Right cardiac atrium (tissue), 5 donors: Measurements from ENCODE around the gene ZNF600. TPM values are rescaled to one million over a fixed set of nuclear protein-coding genes. Genes with fewer than 3 reads are reported as not detected.
"Not testable (repeated sequence)": the region's sequence is repeated elsewhere in the genome, so short reads cannot be mapped to it uniquely, and the experiment has no call there.

ENCODE experiments used
- ATAC-seq, 2 donors: fragments of 200-7000 bp; cut with Tn5 transposase; one replicate each; pipeline versions ENCODE4 v1.8.0 to v1.9.1; 2020; ENCODE audit warnings: moderate library complexity in 2 of 2, mild to moderate bottlenecking in 1 of 2
- DNase-seq, 3 donors: peaks; one replicate each; pipeline ENCODE4 v3.0.0-alpha.2; 2020
- H3K27ac ChIP-seq: one replicate; pipeline ENCODE4 v1.5.1; 2013; ENCODE audit warnings: mild to moderate bottlenecking, low read length, control low read depth, moderate library complexity
- H3K27me3 ChIP-seq: one replicate; pipeline ENCODE4 v1.6.1; 2013; ENCODE audit not compliant: control insufficient read depth, insufficient read depth
- H3K4me1 ChIP-seq: one replicate; pipeline ENCODE4 v1.6.1; 2013; ENCODE audit warnings: low read length; ENCODE audit not compliant: control insufficient read depth, insufficient read depth
- H3K4me3 ChIP-seq: one replicate; pipeline ENCODE4 v1.5.1; 2013; ENCODE audit warnings: low read length, control low read depth
- H3K9me3 ChIP-seq: one replicate; pipeline ENCODE4 v1.6.1; 2013; ENCODE audit warnings: low read length; ENCODE audit not compliant: control insufficient read depth
- WGBS: extraction: QIAGEN DNeasy Blood & Tissue Kit; methylation state at CpG from one replicate; pipeline ENCODE4 v1.1.7; 2013; 5-methylcytosine and 5-hydroxymethylcytosine counted together
- intact Hi-C, 4 donors: fragments of 100-400 bp; cut with DNase I; formaldehyde crosslinking; loops; one replicate each; pipeline versions ENCODE4 v1.11.0 to v1.14.0; 2022 to 2023
- polyA plus RNA-seq: library from polyadenylated mRNA; stranded (reverse); fragments of 200-250 nt; gene quantifications from one replicate; pipeline ENCODE4 v1.2.3, GENCODE V29; 2013
- total RNA-seq, 4 donors: library from RNA; stranded (reverse); fragmentation: NEBNext Ultra II Directional; extraction: Animal tissue kit (Norgen Biotek cat#: 25700); gene quantifications; one replicate each; pipeline ENCODE4 v1.2.1, GENCODE V29; 2021
- donor health status: healthy with polysubstance abuse.
- donor health status: DM: no; HTN: yes; CAD: no.
- donor health status: DM: no; HTN: no; CAD: no.
- donor health status: DM: no; HTN: yes; CAD: no; lungs with severe emphysema.
- donor health status: DM: yes; HTN: yes; CAD: no.

ZNF600 gene
- total and polyA plus RNA-seq, 5 donors, result 2.4 to 4.6 (median 3.5) TPM

DNA sequence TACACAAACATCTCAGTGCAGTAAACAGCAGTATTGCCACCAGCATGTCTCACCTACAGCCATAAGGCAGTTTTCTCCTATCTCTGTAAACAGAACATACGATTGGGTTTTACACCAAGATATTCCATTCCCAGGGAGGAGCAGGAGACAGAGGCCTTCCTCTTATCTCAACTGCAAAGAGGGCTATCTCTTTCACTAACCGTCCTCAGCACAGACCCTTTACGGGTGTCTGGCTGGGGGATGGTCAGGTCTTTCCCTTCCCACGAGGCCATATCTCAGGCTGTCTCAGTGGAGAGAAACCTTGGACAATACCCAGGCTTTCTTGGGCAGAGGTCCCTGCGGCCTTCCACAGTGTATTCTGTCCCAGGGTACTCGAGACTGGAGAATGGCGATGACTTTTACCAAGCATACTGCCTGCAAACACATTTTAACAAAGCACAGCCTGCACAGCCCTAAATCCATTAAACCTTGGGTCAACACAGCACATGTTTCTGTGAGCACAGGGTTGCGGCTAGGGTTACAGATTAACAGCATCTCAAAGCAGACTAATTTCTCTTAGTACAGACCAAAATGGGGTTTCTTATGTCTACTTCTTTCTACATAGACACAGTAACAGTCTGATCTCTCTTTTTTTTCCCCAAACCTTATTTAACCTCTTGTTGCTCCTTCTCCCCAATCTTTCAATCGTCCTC, 62.5 kb downstream of the ZNF600 start:
- H3K27ac ChIP-seq, H3K4me1 ChIP-seq, intact Hi-C loops, ATAC-seq, H3K4me3 ChIP-seq, H3K9me3 ChIP-seq, H3K27me3 ChIP-seq, DNase-seq: not testable (repeated sequence)
- WGBS, result 53% methylated on average over 9 of the region's 9 CpGs

DNA sequence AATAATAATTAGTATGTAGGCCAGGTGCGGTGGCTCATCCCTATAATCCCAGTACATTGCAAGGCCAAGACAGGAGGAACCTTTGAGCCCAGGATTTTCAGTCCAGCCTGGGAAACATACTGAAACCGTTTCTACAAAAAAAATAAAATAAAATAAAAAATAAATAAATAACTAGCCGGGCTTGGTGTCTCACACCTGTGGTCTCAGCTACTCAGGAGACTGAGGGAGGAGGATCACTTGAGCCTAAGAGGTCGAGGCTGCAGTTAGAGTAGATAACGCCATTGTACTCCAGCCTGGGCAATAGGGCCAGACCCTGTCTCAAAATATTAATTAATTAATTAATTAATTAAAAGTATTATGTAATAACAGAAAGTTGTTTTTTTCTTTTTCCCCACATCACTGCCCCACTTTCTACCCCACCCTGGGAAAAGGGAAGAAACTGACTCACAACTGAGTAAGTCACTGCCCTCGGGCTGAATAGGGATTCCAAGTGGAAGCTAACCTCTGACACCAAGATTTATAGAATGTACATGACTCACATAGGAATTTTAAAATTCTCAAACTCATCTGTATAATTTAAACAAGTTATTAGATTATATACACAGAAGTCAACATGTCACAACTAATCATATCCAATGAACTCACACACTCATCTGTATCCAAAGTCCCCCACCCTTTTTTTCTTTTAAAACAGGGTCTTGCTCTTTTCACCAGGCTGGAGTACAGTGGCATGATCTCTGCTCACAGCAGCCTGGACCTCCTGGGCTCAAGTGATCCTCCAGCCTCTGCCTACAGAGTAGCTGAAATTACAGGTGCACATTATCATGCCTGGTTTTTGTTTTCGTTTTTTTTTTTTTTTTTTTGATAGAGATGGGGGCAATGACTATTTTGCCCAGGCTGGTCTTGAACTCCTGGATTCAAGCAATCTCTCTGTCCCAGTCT, 64.3 kb downstream of the ZNF600 start:
- H3K4me3 ChIP-seq, result no peak overlapping the region
- 92% methylated on average over 7 of the region's 7 CpGs for WGBS
- intact Hi-C loops, result no loop called here
- H3K9me3 ChIP-seq, result no peaks in the 10 kb centered on the region
- H3K27me3 ChIP-seq, result no peaks in the 10 kb centered on the region
- DNase-seq (no peak), ATAC-seq (no peak)
- no peak overlapping the region for H3K27ac ChIP-seq
- no peaks in the 10 kb centered on the region for H3K4me1 ChIP-seq

DNA sequence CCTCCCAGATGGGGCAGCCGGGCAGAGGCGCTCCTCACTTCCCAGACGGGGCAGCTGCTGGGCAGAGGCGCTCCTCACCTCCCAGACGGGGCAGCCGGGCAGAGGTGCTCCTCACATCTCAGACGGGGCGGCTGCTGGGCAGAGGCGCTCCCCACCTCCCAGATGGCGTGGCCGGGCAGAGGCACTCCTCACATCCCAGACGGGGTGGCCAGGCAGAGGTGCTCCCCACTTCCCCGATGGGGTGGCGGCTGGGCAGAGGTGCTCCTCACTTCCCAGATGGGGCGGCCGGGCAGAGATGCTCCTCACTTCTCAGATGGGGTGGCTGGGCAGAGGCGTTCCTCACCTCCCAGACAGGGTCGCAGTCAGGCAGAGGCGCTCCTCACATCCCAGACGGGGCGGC, 66.0 kb downstream of the ZNF600 start:
- H3K9me3 ChIP-seq, H3K27ac ChIP-seq, intact Hi-C loops, ATAC-seq, H3K4me3 ChIP-seq, H3K27me3 ChIP-seq, H3K4me1 ChIP-seq, DNase-seq: not testable (repeated sequence)
- WGBS, result 97% methylated on average over 21 of the region's 21 CpGs

DNA sequence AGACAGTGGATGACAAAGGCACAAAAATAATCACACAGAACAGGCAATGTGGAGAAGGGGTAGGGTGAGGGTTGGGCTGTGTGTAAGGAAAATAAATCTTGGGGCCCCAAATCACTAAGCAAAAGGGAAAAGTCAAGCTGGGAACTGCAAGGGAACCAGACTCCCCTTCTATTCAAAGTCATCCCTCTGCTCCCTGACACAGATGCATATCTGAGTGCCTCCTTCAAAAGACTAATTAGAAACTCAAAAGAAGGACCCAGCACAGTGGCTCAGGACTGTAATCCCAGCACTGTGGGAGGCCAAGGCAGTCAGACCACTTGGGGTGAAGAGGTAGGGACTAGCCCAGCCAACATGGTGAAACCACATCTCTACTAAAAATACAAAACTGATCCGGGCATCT, 70.1 kb downstream of the ZNF600 start:
- intact Hi-C loops, result no loop called here
- H3K4me1 ChIP-seq, result no peaks in the 10 kb centered on the region

GRCh38 chr19:52715902-52716301, 70.7 kb downstream of the ZNF600 start:
- ATAC-seq, H3K9me3 ChIP-seq, H3K4me3 ChIP-seq, DNase-seq, H3K27me3 ChIP-seq, intact Hi-C loops, H3K27ac ChIP-seq, H3K4me1 ChIP-seq: not testable (repeated sequence)
- 51% methylated on average over 4 of the region's 4 CpGs for WGBS

More for the DNA sequence above, 70.1 kb downstream of the ZNF600 start:
- DNase-seq (no peak), ATAC-seq (no peak)
- H3K27ac ChIP-seq, result no peak overlapping the region
- no peaks in the 10 kb centered on the region for H3K27me3 ChIP-seq
- 80% methylated on average over 1 of the region's 1 CpG for WGBS
- no peak overlapping the region for H3K4me3 ChIP-seq
- H3K9me3 ChIP-seq, result no peaks in the 10 kb centered on the region

DNA sequence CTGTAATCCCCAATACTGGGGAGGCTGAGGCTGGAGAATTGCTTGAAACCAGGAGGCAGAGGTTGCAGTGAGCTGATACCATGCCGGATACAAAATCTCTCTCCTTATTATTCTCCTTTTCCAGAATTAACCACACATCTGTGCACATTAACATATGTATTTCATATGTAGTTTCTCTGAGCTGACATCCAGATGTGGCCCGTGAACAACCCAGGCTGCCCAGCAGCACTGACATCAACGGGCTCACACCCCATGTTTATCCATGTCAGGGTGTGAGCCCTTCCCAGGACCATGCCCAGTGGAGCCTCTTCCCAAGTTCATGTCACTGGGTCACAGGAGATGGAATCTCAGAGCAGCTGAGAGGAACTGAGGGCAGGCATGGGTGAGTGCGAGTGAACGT, 71.3 kb downstream of the ZNF600 start:
- H3K4me3 ChIP-seq, ATAC-seq, H3K9me3 ChIP-seq, DNase-seq, H3K4me1 ChIP-seq, intact Hi-C loops, H3K27me3 ChIP-seq, H3K27ac ChIP-seq: not testable (repeated sequence)
- 75% methylated on average over 5 of the region's 5 CpGs for WGBS

Other genes with a start within 250 kb of the ZNF600 start
- 10 to 100 TPM; 16.2 to 19.7 (median 19.1) TPM for gene ZNF701, start 216.5 kb downstream of the ZNF600 start, total RNA-seq
- gene ZNF701, start 216.5 kb downstream of the ZNF600 start, polyA plus RNA-seq, result 11.5 TPM
- gene ZNF83, start 148.4 kb downstream of the ZNF600 start, total RNA-seq, result 10 to 100 TPM; 19.2 to 27.4 (median 22.5) TPM
- 24.9 TPM for gene ZNF83, start 148.4 kb downstream of the ZNF600 start, polyA plus RNA-seq
- gene ZNF611, start 51.7 kb downstream of the ZNF600 start, total RNA-seq, result 10 to 100 TPM in 1 of 4 donors, 1 to 10 TPM in 3; 8.8 to 12.1 (median 9.3) TPM
- gene ZNF611, start 51.7 kb downstream of the ZNF600 start, polyA plus RNA-seq, result 5.9 TPM
- gene ZNF28, start 34.8 kb upstream of the ZNF600 start, total RNA-seq, result 1 to 10 TPM; 5.2 to 9.1 (median 7.1) TPM
- 2.0 TPM for gene ZNF28, start 34.8 kb upstream of the ZNF600 start, polyA plus RNA-seq
- 10 to 100 TPM in 1 of 4 donors, 1 to 10 TPM in 3; 7.3 to 10.7 (median 8.7) TPM for gene ZNF468, start 70.8 kb upstream of the ZNF600 start, total RNA-seq
- 6.9 TPM for gene ZNF468, start 70.8 kb upstream of the ZNF600 start, polyA plus RNA-seq
- 10 to 100 TPM in 1 of 4 donors, 1 to 10 TPM in 3; 7.9 to 13.3 (median 9.4) TPM for gene ZNF320, start 110.8 kb upstream of the ZNF600 start, total RNA-seq
- 6.6 TPM for gene ZNF320, start 110.8 kb upstream of the ZNF600 start, polyA plus RNA-seq
- 1 to 10 TPM; 1.7 to 1.9 (median 1.8) TPM for gene ZNF888, start 136.6 kb upstream of the ZNF600 start, total RNA-seq
- gene ZNF888, start 136.6 kb upstream of the ZNF600 start, polyA plus RNA-seq, result 1.00 TPM
- gene ZNF816, start 176.1 kb upstream of the ZNF600 start, total RNA-seq, result 1 to 10 TPM; 4.1 to 8.3 (median 5.8) TPM
- gene ZNF816, start 176.1 kb upstream of the ZNF600 start, polyA plus RNA-seq, result 3.0 TPM
- not detected for gene ERVV-1, start 227.1 kb upstream of the ZNF600 start, total RNA-seq
- gene ERVV-1, start 227.1 kb upstream of the ZNF600 start, polyA plus RNA-seq, result not detected